Midbrain (tissue), 1 donor: ENCODE results near the gene KRT14.
"Not testable (repeated sequence)": the region's sequence is repeated elsewhere in the genome, so short reads cannot be mapped to it uniquely, and the experiment has no call there.

Experiments used
- DNase-seq: peaks from one replicate; lab custom pipeline; 2025; lab: John Stamatoyannopoulos, UW

KRT14 gene

DNA sequence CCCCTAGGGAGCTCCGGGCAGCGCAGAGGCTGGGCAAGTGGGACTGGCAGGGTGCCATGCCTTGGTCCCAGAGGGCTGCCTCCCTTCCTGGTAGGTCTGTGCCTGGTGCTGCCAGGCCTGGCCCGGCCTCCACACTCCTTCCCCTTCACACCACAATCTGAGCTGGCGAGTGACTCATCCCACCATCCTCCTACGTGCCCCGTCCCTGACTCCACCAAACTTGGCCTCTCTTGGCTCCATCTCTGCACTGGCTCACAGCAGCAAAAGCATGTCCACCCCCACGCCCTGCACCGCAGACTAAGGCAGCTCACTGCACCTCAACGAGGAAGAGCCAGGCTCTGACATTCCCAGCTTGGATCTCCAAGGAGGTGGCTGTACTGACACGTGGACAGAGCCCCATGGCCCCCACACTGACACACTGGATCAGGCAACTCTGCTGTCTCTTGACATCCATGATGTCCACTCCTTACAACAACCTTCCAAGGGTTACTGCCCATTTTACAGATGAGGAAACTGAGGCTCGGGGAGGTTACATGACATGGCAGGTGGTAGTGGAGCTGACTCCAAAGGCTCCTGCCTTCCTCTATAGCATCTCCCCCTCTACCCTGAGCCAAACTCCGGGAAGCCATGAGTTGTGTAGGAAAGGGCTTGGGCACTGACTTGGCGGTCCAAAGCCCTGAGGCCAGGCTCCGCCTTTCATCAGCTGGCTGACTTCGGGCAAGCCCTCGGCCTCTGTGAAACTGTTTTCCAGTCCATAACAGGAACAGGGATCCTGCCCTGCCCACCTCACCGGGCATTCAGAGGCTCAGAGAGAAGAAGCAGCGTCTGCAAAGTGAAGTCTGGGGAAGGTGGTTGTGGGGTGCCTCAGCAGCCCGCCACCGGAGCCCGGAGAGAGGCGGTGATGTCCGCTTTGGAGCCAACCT lies 38.5 kb downstream of the KRT14 start:
- no peak for DNase-seq

DNA sequence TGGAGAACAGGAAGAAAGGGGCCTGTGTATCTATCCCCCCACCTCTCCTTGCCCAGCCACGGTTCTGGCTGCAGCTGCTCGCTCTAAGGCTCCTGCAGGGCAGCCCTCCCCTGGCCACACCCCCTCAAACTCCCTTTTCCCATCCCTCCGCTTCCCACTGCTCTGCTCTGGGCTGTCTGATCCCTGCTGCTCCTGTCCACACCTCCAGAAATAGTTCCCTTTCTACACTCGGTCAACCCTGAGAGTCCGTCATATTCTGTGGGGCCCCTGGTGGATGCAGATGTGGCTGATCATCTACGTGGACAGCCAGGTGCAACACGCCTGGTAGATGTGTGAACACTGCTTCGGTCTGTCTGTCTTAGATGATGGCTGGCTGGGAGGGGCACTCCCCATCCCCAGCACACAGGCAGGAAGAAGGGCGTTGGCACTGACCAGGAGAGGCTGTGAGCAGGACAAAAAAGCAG lies 39.3 kb downstream of the KRT14 start:
- DNase-seq, result no peak

DNA sequence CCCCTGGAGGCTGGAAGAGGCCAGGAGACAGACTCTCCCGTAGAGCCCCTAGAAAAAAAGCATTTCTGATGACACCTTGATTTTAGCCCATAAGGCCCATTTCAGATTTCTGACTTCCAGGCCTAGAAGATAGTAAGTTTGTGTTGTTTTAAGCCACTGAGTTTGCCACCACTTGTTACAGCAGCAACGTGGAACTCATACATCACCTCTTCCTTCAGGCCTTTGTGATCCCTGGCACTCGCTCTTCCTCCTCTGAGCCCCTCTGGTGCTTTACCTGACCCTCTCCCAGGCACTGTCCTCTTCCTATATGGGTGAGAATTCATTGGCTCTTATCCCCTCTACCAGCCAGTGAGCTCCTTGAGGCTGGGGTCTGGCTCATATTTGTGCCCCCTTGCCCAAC lies 39.9 kb downstream of the KRT14 start:
- DNase-seq, result no peak

DNA sequence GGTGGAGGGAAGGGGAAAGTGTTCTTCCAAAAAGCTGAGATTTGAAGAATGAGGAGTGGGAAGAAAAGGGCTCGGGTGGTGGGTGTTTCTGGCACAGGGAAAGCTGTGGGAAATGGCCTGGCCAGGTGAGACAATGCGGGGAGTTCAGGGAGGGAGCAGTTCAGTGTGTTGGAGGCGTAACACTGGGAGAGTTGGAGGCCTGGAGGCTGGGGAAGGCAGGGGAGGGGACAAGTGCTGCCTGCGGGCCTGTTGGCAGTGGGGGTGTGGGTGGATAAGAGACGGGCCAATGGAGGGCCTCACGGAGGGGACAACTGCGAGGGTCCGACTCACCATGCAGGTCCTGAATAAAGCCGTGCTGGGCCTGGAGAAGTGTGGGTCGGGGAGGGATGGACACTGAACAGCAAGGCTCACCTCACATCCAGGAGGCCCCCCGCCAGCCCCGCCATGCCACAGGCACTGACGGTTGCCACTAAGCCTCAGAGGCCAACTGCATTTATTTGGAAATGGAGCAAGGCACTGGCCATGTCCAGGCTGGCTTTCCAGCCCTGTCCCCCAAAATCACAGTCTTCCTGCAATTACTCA lies 40.8 kb downstream of the KRT14 start:
- no peak for DNase-seq

DNA sequence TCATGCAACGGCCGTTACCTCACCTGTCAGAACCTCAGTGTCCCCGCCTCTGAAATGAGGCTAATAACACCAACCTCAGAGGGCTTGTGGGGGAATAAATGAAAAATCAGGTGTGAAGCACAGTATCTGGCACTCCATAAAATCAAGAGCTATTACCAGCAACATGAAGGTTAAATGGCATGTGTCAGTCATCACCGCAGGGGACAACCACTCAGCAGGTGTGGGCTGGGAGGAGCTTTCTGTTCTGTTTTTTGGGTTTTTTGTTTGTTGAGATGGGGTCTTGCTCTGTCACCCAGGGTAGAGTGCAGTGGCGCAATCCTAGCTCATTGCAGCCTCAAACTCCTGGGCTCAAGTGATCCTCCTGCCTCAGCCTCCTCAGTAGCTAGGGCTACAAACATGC lies 41.8 kb downstream of the KRT14 start:
- DNase-seq, result no peak

DNA sequence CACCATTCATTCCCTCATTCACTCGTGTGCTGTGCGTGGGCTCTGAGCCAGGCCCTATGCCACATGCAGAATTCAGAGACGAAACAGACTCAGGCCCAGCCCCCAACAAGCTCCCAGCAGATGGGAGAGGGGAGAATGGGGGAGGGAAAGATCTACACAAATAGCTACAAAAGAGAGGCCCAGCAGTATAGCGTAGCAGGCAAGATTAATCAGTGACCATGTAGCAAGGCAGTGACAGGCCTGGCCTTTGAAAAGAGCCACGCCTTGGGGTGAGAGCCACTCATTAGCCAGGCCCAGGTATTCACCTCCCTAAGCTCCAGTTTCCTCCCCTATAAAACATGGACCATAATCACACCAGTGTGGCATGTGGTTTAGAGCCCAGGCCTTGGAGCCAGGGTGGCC lies 42.2 kb downstream of the KRT14 start:
- DNase-seq, result no peak

DNA sequence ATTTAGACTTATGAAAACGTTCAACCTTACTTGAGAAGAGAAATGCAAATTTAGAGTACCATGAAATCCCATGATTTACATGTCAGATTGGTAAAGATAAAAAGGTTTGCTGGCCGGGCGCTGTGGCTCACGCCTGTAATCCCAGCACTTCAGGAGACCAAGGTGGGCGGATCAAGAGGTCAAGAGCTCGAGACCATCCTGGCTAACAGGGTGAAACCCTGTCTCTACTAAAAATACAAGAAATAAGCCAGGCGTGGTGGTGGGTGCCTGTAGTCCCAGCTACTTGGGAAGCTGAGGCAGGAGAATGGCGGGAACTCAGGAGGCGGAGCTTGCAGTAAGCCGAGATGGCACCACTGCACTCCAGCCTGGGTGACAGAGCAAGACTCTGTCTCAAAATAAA lies 43.9 kb downstream of the KRT14 start:
- not testable (repeated sequence) for DNase-seq

DNA sequence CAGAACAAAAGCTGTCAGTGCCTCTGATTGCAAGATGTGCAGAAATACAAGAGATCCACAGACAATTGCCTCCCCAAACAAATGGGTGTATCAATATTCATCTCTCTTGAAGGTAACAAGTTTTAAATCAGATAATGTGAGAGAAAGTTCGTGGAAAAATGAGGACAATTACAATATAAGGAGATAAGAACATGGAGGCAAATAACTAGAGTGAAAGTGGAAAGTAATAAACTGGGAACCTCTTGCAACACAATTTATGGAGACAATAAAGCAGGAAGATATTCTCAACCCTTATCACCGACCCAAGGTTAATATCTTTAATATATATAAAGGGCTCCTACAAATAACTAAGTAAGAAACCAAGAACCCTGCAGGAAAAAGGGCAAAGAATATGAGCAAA lies 44.3 kb downstream of the KRT14 start:
- no peak for DNase-seq

DNA sequence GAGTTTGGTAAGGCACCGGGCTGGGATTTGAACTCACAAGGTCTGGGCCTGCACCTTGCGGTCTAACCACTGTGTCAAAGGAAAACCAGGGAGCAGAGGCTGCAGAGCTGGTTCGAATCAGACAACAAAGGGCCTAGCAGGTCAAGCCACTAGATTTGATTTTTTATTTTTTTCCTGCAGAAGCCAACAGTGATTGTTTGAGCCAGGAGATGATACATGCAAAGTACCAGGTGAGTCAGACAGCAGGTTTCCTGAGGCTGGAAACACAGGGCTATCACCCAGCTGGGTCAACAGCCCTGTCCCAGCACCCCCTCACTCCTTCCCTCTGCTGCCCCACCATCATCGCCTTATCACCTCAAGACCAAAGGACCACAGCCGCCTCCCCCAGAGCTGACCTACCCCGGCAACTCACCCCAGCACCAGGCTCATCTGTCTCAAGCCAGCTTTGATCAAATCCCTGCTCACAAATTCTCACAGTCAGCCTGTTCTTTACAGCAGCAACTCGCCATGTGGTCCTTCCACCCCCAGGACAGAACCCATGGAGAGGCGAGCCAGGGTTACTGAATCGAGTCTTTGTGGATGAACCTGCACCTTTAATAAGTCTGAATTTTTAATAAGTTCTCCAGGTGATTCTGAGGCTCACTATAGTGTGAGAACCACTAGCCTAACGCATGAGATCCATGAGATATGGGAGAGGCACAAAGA lies 45.6 kb downstream of the KRT14 start:
- DNase-seq, result no peak

DNA sequence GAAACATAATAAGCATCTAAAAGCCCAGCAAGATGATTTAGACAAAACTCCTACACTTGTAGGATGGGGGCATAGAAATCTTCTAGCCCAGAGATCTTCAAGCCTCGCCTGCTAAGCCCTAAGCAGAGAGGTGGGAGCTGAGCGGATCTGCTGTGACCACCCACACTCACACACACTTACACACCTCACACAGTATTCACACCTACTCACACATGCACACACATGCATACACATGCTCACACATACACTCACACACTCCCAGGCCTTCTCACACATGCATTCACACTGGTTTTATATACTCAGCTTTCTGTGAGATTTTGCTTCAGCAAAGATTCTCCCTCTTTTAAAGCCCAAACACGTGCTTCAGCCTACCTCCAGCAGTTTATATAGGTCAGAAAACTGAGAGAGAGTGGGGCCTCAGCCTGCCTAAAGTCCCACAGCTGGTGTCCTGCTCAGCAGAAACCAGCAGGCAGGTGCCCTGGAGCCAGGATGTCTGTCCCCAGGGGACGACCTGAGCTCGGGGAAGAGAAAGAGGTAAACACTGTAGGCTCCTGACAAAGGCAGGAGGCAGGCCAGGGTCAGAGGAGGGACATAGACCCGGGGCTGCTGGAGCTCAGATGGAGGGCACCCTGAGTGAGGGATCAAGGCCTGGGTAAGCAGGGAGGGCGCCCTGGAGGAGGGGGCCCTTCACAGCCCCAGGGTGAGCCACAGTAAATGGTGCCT lies 46.6 kb downstream of the KRT14 start:
- no peak for DNase-seq

DNA sequence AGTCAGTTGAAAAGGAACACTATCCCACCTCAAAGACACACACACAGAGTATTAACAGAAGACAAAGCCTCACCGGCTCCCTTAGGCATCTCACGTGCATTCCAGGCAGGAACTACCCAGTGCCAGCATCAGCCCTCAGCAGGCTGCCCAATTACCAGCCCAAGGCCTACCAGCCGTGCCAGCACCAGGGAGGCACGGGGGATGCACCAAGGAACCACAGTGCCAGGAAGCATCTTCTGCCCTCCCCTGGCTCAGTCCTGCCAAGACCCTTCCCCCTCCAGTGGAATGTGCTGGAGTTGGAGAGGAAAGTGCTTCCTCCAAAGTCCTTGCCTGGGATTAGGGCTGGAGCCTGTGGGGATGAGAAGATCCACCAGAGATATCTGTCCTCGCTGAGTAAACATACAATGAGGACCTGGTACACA lies 47.6 kb downstream of the KRT14 start:
- no peak for DNase-seq

DNA sequence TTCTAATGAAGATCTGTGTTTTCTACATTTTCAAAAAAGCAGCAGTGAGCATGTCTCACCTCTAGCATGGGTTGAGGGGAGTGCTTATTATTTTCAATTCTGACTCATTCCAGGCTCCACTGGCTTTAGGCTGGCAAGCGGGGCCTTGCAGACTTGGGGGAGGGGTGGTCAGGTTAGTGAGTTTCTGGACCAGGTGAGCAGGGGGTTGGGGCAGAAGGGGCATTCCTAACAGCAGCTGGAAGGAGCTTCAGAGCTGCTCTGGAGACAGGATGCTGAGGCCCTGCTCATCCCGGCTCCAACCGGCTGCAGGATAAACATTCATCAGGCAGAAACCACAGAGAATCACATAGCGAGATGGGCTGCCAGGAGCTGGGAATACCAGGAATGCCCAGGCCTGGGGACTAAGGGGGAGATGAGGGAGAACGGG lies 48.1 kb downstream of the KRT14 start:
- no peak for DNase-seq

DNA sequence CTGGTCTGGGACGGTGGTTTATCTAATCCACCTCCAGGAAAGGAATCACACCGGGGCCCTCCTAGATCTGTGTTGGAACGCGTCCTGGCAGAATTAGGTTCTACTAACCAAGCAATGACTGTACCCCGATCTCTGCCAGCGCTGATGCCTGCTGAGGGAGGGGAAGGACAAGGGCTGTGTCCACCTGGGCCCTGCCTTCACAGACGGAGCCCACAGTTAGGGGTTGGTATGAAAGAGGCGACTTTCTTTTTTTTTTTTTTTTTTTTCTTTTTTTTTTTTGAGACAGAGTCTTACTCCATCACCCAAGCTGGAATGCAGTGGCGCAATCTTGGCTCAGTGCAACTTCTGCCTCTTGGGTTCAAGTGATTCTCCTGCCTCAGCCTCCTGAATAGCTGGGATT lies 48.7 kb downstream of the KRT14 start:
- DNase-seq, result no peak

DNA sequence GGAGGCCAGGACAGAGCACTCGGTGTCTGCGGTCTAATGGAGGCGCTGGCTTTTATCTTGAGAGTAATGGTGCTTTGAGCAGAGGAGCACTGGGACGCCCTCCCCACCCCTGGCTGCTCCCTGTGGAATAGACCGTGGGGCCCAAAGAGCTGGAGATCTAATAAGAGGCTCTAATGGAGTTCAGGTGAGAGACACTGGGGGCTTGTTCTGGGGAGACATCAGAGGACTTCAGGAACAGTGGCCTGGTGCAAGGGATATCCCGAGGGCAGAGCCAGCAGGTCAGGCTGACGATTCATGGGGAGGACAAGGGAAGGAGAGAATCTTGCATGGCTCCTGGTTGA lies 49.1 kb downstream of the KRT14 start:
- no peak for DNase-seq

DNA sequence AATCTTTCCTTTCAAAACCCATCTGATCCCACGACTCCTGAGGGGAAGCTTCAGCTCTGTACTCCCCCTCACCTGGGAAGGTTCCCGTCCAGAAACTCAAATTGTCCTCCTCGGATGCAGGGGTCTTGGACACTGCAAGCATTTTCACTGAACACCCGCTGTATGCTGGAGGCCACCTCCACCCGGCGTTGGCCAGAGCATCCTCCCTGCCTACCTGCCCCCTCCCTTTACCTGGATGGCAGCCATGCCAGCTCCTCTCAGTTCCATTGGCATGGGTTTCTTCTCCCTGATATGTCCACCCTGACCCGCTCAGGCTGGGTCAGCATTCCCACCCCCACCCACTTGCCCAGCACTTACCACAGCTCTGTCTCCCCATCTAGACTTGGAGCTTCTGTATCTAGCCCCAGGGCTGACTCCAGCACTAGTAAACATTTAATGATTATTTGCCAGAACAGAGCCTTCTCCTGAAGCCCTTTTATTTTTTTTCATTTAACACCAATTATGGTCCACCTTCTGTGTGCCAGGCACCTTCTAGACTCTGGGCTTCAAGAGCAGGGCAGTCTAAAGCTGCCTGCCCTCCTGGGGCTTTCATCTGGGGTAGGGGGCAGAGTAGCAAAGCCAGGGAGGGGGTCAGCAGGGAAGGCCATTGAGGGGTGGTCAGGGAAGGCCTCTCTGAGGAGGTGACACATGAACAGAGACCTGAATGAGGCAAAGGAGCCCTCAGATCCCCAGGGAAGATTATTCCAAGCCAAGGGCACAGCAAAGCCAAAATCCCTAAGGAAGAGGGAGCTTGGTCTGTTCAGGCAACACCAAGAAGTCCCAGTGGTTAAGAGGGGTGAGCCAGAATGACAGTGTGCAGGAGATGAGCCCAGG lies 49.7 kb downstream of the KRT14 start:
- DNase-seq, result no peak

DNA sequence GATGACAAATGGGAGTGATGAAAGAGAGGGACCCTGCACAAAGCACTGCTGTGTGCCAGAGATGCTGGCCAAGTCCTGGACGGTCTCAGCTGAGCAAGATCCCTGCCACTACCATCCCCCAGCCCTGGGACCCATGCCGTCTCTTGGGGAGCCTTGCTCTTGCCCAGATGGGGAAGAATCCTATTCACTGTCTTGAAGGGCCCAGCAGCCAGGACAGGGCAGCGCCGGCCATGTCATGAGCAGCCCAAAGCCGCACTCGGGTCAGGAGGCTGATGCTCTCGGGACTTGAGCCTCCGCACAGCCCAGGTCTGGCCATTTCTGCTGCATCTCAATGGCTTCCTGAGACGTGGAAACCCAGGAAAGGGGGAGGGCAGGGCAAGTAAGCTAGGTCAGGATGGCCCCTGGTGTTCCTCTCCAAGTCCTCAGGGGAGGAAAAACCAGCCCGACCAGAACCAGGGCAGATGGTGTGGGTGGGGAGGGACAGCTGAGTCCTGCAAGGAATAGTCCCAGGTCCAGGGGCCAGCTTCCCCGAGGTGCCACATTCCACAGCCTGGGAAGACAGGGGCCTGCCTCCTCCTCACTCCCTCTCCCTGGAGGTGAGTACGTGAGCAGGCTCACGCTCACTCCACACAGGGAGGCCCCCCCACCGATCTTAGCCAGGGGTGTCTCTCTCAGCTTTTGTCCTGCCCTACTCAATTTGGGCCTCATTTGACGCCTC lies 50.8 kb downstream of the KRT14 start:
- DNase-seq, result no peak

DNA sequence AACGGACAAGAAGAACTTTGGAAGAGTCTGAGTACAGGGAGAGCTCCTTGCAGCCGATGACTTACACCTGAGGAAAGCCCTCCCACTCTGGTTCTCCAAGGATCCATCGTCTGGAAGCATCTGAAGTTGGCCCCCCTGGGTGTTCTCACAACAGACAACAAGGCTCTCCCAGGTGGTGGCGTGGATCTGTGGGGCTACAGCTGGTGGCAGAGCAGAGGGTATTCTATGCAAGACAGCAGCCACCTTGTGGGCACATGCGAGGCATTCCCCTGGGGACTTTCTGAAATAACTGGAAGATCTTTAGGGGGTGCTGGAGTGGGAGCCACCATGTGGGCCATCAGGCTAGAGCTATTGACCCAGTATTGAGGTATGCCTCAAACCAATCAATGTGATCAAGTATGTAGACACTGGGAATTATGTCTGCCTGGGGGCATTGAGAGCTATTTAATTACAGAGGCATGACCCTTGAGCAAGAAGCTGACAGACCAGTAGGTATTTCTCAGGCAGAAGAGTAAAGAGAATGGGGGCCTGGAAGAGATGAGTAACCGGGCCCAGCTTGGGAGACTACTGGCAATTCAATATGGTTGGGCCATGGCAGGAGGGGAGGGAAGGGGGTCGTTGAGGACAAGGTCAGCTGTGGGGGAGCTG lies 51.7 kb downstream of the KRT14 start:
- no peak for DNase-seq

DNA sequence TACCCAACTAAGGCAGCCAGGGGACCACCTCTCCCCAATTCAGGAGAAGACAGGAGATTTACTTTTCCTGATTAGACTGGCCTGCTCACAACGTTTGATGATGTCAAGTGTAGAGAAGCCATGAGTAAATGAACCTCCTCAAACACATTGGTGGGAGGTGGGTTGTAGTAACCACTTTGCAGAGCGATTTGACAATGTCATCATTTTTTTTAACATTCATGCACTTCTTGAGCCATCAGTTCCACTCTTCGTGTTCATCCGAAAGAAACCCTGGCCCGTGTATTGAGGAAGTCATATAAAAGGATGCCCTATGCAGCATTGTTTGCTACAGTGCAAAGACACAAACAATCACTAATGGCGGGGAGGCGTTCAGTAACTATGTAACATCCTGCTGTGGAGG lies 53.1 kb downstream of the KRT14 start:
- DNase-seq, result no peak

DNA sequence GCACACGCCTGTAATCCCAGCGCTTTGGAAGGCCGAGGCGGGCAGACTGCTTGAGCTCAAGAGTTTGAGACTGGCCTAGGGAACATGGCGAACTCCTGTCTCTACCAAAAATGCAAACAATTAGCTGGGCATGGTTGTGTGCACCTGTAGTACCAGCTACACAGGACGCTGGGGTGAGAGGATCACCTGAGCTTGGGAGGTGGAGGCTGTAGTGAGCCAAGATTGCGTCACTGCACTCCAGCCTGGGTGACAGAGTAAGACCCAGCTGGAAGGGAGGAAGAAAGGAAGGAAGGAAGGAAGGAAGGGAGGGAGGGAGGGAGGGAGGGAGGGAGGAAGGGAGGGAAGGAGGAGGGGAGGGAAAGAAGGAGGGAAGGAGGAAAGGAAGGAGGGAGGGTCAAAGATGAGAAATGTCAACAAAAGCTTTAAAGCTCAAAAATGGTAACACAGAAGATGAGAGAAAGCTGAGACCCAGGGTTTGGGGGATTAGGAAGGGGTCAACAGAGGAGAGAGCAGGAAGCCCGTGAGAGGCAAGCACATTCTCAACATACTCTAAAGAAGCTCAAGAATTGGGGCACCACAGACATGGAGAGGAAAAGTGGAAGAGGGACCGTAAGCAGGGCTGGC lies 53.6 kb downstream of the KRT14 start:
- no peak for DNase-seq
